BLaER1 (cell line): ENCODE data around the gene PGAM5.
"Not testable (repeated sequence)": the region's sequence is repeated elsewhere in the genome, so short reads cannot be mapped to it uniquely, and the experiment has no call there.

Source experiments
- H3K27ac ChIP-seq: shearing (Covaris generic); formaldehyde crosslinking; 2 replicates; pipeline ENCODE4 v1.8.1; 2022
- H3K27me3 ChIP-seq: shearing (Covaris generic); formaldehyde crosslinking; 2 replicates; pipeline ENCODE4 v1.8.1; 2022
- H3K36me3 ChIP-seq: shearing (Covaris generic); formaldehyde crosslinking; 2 replicates; pipeline ENCODE4 v1.8.1; 2022
- H3K4me1 ChIP-seq: shearing (Covaris generic); formaldehyde crosslinking; 2 replicates; pipeline ENCODE4 v1.8.1; 2022
- H3K4me2 ChIP-seq: shearing (Covaris generic); formaldehyde crosslinking; 2 replicates; pipeline ENCODE4 v1.8.1; 2022
- H3K4me3 ChIP-seq: shearing (Covaris generic); formaldehyde crosslinking; 2 replicates; pipeline ENCODE4 v1.8.1; 2022
- H3K9ac ChIP-seq: shearing (Covaris generic); formaldehyde crosslinking; 2 replicates; pipeline ENCODE4 v1.8.1; 2022
- H3K9me3 ChIP-seq: shearing (Covaris generic); formaldehyde crosslinking; 2 replicates; pipeline ENCODE4 v1.8.1; 2022
- H4K20me1 ChIP-seq: shearing (Covaris generic); formaldehyde crosslinking; 2 replicates; pipeline ENCODE4 v1.8.1; 2022
- Cebpa-rat ChIP-seq: shearing (Covaris generic); IDR thresholded peaks from 2 replicates; pipeline ENCODE4 v1.8.1; 2022

The PGAM5 gene

GRCh38 chr12:132687211-132688164 is 23.2 kb upstream of the PGAM5 start, which contains the start of the genes POLE and PXMP2:
Gene POLE, minus strand, starts transcription at chr12:132687342. Its CDS starts 27 bp downstream, at chr12:132687315.
Gene PXMP2, plus strand, starts transcription at chr12:132687587. Its CDS starts 84 bp downstream, at chr12:132687671.
- peaks cover 42% of the 10 kb centered on the region for H3K4me1 ChIP-seq
- peak within 1 kb of the TSS; percentile 92 for H3K4me2 ChIP-seq
- H4K20me1 ChIP-seq = peaks cover 36% of the 10 kb centered on the region
- peaks cover 39% of the 10 kb centered on the region for H3K36me3 ChIP-seq
- peaks cover 4% of the 10 kb centered on the region; the same call in 1 of the 2 replicates for H3K9me3 ChIP-seq
- H3K4me3 ChIP-seq = peak within 1 kb of the TSS; percentile 99
- H3K9ac ChIP-seq = peak within 1 kb of the TSS; percentile 99
- no peak for TF ChIP-seq Cebpa-rat
- H3K27ac ChIP-seq = peak within 1 kb of the TSS; percentile 97
- H3K27me3 ChIP-seq = no peaks in the 10 kb centered on the region

GRCh38 chr12:132689227-132689626 is 21.4 kb upstream of the PGAM5 start:
- Histone ChIP-seq H3K4me3 (no peak overlapping the region; the same call in 1 of the 2 replicates), H3K36me3 (peaks cover 33% of the 10 kb centered on the region), H3K9me3 (peaks cover 5% of the 10 kb centered on the region; the same call in 1 of the 2 replicates), H3K27ac (no peak overlapping the region), H3K4me2 (peak overlapping the region; percentile 44), H3K27me3 (no peaks in the 10 kb centered on the region), H3K4me1 (peaks cover 28% of the 10 kb centered on the region), H4K20me1 (peaks cover 26% of the 10 kb centered on the region), H3K9ac (peak overlapping the region; percentile 42)
- TF ChIP-seq Cebpa-rat = no peak

GRCh38 chr12:132690112-132690511 is 20.5 kb upstream of the PGAM5 start:
- peaks cover 40% of the 10 kb centered on the region for H3K36me3 ChIP-seq
- H4K20me1 ChIP-seq = peaks cover 23% of the 10 kb centered on the region
- H3K4me3 ChIP-seq = no peak overlapping the region
- no peak overlapping the region for H3K27ac ChIP-seq
- no peak for TF ChIP-seq Cebpa-rat
- H3K27me3 ChIP-seq = no peaks in the 10 kb centered on the region
- H3K9me3 ChIP-seq = peaks cover 5% of the 10 kb centered on the region; the same call in 1 of the 2 replicates
- 0 out of 2 replicates have a peak overlapping the region, but pooled peaks have one; percentile 44 for H3K4me2 ChIP-seq
- peaks cover 25% of the 10 kb centered on the region for H3K4me1 ChIP-seq
- peak overlapping the region; percentile 42; the same call in 1 of the 2 replicates for H3K9ac ChIP-seq

GRCh38 chr12:132692030-132692429 is 18.6 kb upstream of the PGAM5 start:
- H3K4me1 ChIP-seq = peaks cover 12% of the 10 kb centered on the region
- H4K20me1 ChIP-seq = peaks cover 11% of the 10 kb centered on the region
- not testable (repeated sequence) for H3K9ac ChIP-seq, H3K4me3 ChIP-seq, H3K27me3 ChIP-seq, H3K4me2 ChIP-seq, H3K9me3 ChIP-seq, H3K27ac ChIP-seq
- H3K36me3 ChIP-seq = peaks cover 53% of the 10 kb centered on the region

- not testable (repeated sequence) for H3K9ac ChIP-seq, H3K27me3 ChIP-seq, H3K4me1 ChIP-seq, H4K20me1 ChIP-seq, H3K9me3 ChIP-seq, H3K4me2 ChIP-seq, H3K27ac ChIP-seq, H3K4me3 ChIP-seq
- H3K36me3 ChIP-seq = peaks cover 81% of the 10 kb centered on the region
Observed at GRCh38 chr12:132694888-132695287, 15.8 kb upstream of the PGAM5 start.

- Histone ChIP-seq H3K4me1 (peaks cover 10% of the 10 kb centered on the region), H3K27me3 (no peaks in the 10 kb centered on the region), H4K20me1 (no peaks in the 10 kb centered on the region), H3K4me3 (no peak overlapping the region), H3K9ac (no peak overlapping the region), H3K36me3 (peaks cover 79% of the 10 kb centered on the region), H3K9me3 (peaks cover 5% of the 10 kb centered on the region; the same call in 1 of the 2 replicates), H3K27ac (no peak overlapping the region), H3K4me2 (no peak overlapping the region)
- TF ChIP-seq Cebpa-rat = no peak
Observed at GRCh38 chr12:132695431-132695830, 15.2 kb upstream of the PGAM5 start.

- TF ChIP-seq Cebpa-rat = no peak
- Histone ChIP-seq H3K27ac (no peak overlapping the region), H3K4me2 (no peak overlapping the region), H3K4me3 (no peak overlapping the region), H3K9me3 (no peaks in the 10 kb centered on the region), H4K20me1 (0 out of 2 replicates have a peak, but pooled peaks cover 9% of the 10 kb centered on the region), H3K4me1 (peaks cover 18% of the 10 kb centered on the region), H3K27me3 (no peaks in the 10 kb centered on the region), H3K9ac (no peak overlapping the region), H3K36me3 (peaks cover 86% of the 10 kb centered on the region)
Observed at GRCh38 chr12:132698341-132698740, 12.3 kb upstream of the PGAM5 start.

- Histone ChIP-seq H3K9me3 (no peaks in the 10 kb centered on the region), H3K4me2 (peak overlapping the region; percentile 3; the same call in 1 of the 2 replicates), H3K36me3 (peaks cover 97% of the 10 kb centered on the region), H4K20me1 (0 out of 2 replicates have a peak, but pooled peaks cover 9% of the 10 kb centered on the region), H3K9ac (no peak overlapping the region), H3K4me1 (peaks cover 18% of the 10 kb centered on the region), H3K27me3 (no peaks in the 10 kb centered on the region), H3K27ac (no peak overlapping the region), H3K4me3 (no peak overlapping the region)
- TF ChIP-seq Cebpa-rat = no peak
Observed at GRCh38 chr12:132700212-132700822, 10.3 kb upstream of the PGAM5 start.

GRCh38 chr12:132702640-132703039 is 8.0 kb upstream of the PGAM5 start:
- Histone ChIP-seq H3K36me3 (peaks cover 84% of the 10 kb centered on the region), H4K20me1 (0 out of 2 replicates have a peak, but pooled peaks cover 9% of the 10 kb centered on the region), H3K27ac (no peak overlapping the region), H3K9ac (no peak overlapping the region), H3K4me2 (no peak overlapping the region), H3K27me3 (no peaks in the 10 kb centered on the region), H3K9me3 (no peaks in the 10 kb centered on the region), H3K4me1 (peaks cover 18% of the 10 kb centered on the region), H3K4me3 (no peak overlapping the region)
- TF ChIP-seq Cebpa-rat = no peak
